Stimulated activated CD4-positive, alpha-beta T cell treated with anti-CD3 and anti-CD28 coated beads, TNF-alpha, amount 100 ng/mL, for 1 hour (primary cell): ENCODE measurements around the gene PRPF40B.

Experiments used
- DNase-seq, 3 donors: peaks; one replicate each; pipeline ENCODE4 v3.0.0-alpha.2; 2020; ENCODE audit warnings: low read depth in 3 of 3, low spot score in 1 of 3

Gene PRPF40B

GRCh38 chr12:49655595-49656236 is 32.4 kb downstream of the PRPF40B start:
- no peak for DNase-seq

GRCh38 chr12:49658276-49658675 is 34.9 kb downstream of the PRPF40B start:
- no peak for DNase-seq

DNA sequence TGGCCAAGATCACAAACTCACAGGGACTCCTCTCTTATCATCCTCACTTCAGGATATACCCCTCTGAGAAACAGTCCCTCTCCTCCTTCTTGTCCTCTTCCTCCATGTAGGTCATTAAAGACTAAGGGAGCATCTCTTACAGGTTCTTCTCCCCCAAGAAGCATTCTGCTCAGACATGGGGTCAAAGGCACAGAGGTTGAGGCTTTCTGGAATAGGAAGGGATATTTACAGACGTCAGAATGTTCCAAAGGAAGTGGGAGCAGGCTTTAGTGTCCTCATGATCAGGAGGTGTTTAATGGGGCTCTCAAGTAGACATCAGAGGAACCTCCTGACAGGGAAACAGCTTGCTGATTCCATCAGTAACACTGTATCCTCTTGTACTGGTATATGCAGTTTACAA is 36.4 kb downstream of the PRPF40B start:
- DNase-seq, result no peak

- DNase-seq, result no peak
Measured at GRCh38 chr12:49661191-49661590, 37.8 kb downstream of the PRPF40B start.

- DNase-seq, result no peak
Measured at GRCh38 chr12:49661746-49662145, 38.4 kb downstream of the PRPF40B start.

- peak; percentile 40 to 65 (median 59) for DNase-seq
Measured at GRCh38 chr12:49662998-49663843, 39.9 kb downstream of the PRPF40B start.

GRCh38 chr12:49664167-49664566 is 40.8 kb downstream of the PRPF40B start:
- no peak for DNase-seq

- no peak for DNase-seq
Measured at GRCh38 chr12:49664591-49665239, 41.4 kb downstream of the PRPF40B start.

DNA sequence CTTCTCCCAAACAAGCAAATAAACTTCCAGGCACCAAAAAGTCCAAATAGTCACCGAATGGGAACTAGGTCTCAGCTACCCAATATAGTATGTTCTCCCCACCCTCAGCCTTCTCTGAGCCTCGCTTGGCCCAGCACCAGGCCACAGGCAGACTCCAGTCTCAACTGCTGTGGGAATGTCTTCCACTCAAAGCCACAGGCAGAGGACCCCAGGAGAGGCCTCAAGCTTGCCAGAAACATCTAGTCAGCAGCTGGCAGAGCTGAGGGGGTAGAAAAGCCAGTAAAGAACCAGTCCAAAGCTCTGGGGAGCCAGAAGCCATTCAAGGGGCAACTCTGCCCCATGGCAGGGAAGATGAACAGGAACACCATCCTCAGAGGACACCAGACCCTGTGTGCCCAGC is 42.0 kb downstream of the PRPF40B start:
- no peak for DNase-seq

GRCh38 chr12:49666176-49666575 is 42.8 kb downstream of the PRPF40B start:
- DNase-seq, result no peak

DNA sequence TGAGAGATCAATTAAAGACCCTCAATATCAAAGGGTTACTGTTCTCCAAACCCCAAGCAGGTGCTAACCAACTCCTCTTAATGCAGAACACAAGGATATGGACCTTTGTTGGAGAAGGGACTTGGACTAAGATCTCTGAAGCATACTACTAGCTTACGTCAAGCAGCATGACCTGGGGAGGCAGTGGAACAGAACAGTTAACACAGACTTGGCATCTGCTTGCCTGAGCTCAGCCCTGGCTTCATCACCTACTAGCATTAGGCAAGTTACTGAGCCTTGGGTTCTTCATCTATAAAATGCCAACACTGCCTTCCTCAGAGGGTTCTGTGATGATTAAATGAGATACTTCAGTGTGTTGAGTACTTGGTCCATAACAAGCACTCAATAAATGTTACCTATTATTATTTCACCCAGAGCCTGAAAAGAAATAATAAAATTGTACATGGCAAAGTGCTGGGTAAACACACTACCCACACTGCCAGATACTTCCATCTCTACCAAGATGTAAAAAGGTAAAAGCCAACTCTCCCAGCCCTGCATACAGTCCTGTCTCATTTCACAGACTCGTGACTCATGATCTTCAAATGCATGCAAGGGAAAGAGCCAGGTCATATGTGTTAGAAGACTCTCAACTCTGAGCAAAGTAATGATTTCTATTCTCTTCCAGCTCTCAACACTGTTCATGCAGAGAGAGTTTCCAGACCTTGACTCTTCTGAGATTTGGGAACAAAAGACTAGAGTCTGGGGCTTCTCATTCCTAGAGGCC is 44.1 kb downstream of the PRPF40B start:
- DNase-seq, result no peak

DNA sequence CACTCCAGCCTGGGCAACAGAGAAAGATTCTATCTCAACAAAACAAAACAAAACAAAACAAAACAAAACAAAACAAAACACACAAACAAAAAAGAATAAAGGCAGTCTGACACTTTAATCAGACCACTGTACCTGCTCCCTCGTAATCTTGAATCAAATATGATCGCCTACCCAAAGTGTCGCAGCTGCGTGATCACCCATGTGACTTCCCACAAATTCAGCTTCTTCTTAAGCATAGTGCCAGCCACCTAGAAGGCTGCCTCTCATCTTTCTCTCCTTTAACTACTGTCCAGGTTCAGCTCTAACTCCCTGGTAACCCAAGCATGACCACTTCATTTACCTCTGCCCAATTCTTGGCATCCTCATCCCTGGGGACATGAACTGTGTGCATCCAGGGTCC is 46.4 kb downstream of the PRPF40B start:
- no peak for DNase-seq

DNA sequence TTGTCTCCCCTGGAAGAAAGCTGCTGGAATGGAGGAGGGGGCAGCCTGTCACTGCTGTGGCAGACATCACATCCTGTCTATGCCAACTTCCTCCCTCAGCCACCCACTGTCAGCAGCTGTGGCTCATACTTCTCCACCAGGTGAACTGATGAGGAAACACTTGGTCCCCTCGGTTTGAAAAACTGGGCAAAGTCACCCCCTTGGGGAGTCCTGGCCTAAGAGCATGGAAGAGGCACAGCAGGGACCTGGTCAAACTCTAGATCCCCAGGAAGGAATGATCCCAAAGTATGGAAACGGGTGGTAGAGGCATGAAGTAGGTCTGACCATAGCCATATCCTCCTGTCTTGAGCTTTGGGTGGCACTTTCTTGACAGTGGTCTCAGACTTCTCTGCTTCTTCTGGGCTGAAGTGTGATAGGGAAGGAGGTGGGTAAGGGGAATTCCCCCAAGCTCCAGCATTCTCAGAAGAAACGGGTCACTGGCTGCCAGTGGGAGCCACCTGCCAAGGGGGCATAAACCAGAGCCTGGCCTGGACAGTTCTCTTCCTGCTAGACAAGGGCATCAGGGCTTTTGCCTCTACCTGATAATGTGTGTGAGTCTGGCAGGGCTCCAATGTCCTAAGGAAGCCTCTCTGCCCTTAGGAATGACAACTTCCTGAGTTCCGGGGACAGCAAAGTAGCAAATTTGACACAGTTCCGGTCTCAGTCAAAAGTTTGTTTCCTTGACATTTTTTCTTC is 47.8 kb downstream of the PRPF40B start:
- DNase-seq, result peak; percentile 29 to 49 (median 47)

DNA sequence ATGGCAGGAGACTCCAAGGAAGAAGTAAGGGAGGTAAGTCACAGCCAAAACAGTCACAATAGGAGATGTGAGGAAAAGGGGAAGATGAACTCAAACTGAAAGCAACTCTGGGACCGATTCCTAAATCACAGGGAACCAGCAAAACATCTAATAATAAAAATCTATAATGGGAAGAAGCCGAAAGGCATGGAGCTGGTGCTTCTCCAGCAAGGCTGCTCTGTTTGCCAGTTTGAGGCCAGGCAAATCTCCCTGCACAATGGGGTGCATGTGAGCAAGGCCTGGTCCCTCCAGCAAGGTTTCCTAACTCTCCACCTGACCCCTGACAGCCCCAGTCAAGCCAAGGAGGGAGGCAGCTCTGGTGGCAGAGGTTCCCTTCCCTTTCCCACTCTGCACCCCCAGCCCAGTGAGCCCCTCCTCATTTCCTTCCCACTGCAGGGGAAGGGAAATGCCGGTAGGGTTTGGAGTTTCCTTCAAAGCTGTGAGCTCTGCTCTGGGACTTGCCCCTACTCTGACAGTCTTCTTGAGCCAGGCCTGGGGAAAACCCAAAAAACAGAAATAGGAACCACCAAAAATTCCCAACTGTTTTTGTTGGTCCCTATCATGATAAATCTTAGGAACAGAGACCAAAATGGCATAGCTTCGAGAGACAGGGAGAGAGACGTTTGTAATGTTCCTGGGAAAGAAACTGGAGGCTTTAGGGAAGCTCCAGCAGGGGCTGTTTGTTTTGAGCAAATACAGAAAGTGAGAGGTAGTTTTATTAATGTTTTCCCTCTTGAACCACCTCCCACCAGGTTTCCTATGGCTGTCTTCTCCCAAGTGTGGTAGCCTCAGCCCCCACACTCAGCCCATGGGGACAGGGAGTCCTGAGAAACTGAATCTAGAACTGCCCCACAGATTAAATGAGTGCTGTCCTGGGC is 49.2 kb downstream of the PRPF40B start:
- DNase-seq, result no peak

DNA sequence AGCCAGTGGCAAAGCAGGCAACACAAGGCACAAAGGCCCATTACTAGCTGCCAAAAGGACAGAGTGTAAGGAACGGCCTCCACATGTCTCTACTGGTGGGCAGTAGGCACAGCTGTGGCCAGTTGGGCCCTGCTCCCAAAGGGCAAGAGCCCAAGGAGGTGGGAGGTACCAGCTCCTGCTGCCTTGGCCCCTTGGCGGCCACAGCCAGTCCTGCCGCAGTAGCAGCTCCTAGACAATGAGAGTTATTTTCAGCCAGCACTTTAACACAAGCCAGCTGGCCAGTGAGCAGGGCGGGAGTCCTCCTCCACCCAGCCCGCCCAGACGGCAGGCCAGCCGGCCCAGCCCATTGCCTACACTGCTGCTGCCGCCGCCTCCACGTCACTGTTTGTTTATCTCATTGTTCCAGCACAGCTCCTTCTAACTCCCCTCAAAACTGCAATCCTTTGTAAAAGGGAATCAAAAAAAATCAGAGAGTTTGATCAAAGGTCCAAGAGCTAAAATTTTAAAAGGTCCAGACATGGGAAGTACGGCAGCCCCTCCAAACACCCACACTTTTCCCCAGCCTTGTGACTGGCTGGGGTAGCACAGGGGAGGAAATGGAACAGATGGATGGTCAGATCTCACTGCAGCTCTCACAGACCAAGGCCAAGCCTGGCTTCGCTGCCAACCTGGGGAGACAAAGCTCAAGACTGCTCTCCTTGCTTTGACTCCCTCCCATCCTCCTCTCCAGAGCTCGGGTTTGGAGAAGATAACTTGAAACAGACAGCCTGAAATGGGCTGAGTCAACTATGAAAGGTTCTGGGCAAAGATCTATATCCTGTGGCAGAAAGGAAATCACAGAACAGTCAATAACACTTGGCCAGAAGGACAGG is 50.3 kb downstream of the PRPF40B start:
- DNase-seq, result no peak

DNA sequence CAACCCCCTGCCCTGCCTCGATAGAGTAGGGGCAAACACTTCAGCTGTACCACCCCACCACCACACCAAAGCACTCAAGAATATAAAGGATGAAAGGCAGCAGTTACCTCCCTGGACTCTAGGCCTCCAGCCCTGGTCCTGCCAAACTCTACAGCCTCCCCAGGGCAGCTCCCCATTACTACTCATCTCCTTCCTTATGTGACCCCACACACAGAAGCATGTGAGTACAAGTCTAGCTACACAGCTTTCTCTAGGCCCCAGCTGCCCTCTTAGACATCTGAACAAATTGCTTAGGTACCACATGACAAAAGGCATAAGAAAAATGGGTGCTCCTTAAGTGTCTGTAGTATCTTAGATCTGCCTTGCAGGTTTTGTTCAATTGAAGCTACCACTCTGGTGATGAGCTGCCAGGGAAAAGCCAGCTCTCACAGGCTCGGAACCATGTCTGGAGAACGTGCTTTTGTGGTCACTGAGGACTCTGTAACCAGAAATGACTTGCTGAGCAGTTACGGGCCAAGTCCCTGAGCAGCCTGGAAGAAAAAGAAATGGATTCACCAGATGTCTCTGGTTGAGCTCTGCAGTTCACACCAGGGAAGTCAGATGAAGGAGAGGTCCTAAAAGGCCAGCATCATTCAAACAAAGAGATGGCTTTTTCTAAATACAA is 51.1 kb downstream of the PRPF40B start:
- DNase-seq, result no peak

- DNase-seq, result no peak
Measured at GRCh38 chr12:49675137-49675536, 51.8 kb downstream of the PRPF40B start.

DNA sequence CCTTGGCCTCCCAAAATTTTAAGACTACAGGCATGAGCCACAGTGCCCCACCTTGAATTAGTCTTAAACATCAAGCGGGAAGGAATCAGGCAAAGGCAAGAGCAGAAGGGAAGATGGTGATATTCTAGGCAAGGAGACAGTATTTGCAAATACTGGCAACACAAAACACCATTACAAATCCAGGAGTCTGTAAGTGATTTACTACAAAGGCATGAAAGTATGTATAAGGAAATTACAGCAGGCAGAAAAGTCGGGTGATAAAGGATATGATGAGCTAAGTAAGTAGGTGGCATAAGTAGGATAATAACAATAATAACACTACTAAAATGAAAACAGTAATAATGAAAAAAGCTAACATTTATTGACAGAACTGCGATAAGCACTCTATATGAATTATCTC is 55.4 kb downstream of the PRPF40B start:
- no peak for DNase-seq
